HL-60 (cell line): Measurements from ENCODE around the gene SLC9A3.

ENCODE experiments used
- DNase-seq, 2 experiments: peaks; one replicate each; pipeline ENCODE4 v3.0.0-alpha.2; 2010 to 2020; ENCODE audit warnings: low read depth in 1 of 2, low spot score in 1 of 2
- H3K27ac ChIP-seq: fragments of 250-450 bp; sonication (Bioruptor Pico); replicated peaks from 2 replicates; pipeline ENCODE4 v1.5.1; 2020; ENCODE audit warnings: mild to moderate bottlenecking, moderate library complexity
- H3K27me3 ChIP-seq: fragments of 250-450 bp; sonication (Bioruptor Pico); 2 replicates; pipeline ENCODE4 v1.5.1; 2021; ENCODE audit warnings: mild to moderate bottlenecking, moderate library complexity; ENCODE audit not compliant: insufficient read depth, poor library complexity, severe bottlenecking
- H3K4me3 ChIP-seq: replicated peaks from 2 replicates; pipeline ENCODE4 v1.5.1; 2011; ENCODE audit warnings: mild to moderate bottlenecking, control low read depth, low read length; ENCODE audit not compliant: insufficient read depth
- CTCF ChIP-seq: IDR thresholded peaks from one replicate; pipeline ENCODE4 v1.5.1; 2011; ENCODE audit warnings: low read length, control low read depth, inconsistent platforms; ENCODE audit not compliant: insufficient read depth
- GABPA ChIP-seq: IDR thresholded peaks from 2 replicates; pipeline ENCODE4 v1.6.1; 2012; ENCODE audit warnings: low read depth
- POLR2AphosphoS5 ChIP-seq: IDR thresholded peaks from 2 replicates; pipeline ENCODE4 v1.6.1; 2012; ENCODE audit warnings: low read depth
- REST ChIP-seq: IDR thresholded peaks from 2 replicates; pipeline ENCODE4 v1.6.1; 2012; ENCODE audit warnings: low read depth; ENCODE audit not compliant: insufficient replicate concordance
- SPI1 ChIP-seq: IDR thresholded peaks from 2 replicates; pipeline ENCODE4 v1.6.1; 2012; ENCODE audit warnings: low read depth, mild to moderate bottlenecking, borderline replicate concordance

Gene SLC9A3

DNA sequence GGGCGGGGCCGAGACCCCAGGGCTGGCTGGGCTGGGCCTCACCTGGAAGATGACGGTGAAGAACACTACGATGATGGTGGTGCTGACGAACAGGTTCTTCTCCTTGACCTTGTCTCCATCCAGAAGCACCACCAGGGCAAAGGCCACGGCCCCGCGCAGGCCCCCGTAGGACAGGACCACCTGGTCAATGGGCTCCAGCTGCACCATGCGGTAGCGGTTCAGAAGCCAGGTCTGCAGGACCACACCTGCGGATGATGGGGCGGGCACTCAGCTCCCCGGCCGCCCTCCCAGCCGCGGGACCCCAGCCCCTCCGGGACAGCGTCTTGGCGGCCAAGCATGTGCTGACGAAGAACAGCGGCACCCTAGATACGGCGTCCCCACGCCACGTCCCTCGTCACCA lies 41.7 kb downstream of the SLC9A3 start:
- Histone ChIP-seq H3K27me3 (peaks cover 47% of the 10 kb centered on the region), H3K27ac (no peak overlapping the region), H3K4me3 (no peak overlapping the region)
- TF ChIP-seq REST (no peak), POLR2AphosphoS5 (no peak), SPI1 (no peak), GABPA (no peak), CTCF (no peak)
- DNase-seq = no peak

DNA sequence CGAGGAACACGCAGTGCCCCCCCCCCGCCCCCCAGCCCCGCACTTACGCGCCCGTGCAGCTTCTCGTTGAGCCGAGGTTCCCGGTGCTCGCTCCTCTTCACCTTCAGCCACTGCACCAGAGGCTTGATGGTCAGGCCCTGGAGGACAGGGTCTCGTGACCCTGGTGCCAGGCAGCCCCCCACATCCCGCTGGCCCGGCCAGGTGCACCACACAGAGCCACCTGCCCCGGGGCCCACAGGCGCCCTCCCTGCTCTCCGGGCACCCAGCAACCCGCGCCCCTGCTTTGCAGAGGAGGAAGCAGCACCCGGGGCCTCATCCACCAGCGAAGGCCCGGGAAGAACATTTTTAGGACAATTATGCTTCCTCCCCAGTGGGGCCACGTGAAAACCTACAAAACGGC lies 42.2 kb downstream of the SLC9A3 start:
- Histone ChIP-seq H3K4me3 (no peak overlapping the region), H3K27me3 (peaks cover 52% of the 10 kb centered on the region), H3K27ac (no peak overlapping the region)
- no peak for TF ChIP-seq CTCF
- TF ChIP-seq GABPA = no peak
- no peak for DNase-seq

- H3K27me3 ChIP-seq = peaks cover 59% of the 10 kb centered on the region
- H3K4me3 ChIP-seq = no peak overlapping the region
- H3K27ac ChIP-seq = no peak overlapping the region
- TF ChIP-seq CTCF = no peak
- no peak for TF ChIP-seq POLR2AphosphoS5
- TF ChIP-seq REST = no peak
- no peak for TF ChIP-seq GABPA
- TF ChIP-seq SPI1 = no peak
- DNase-seq = no peak
Observed at GRCh38 chr5:481347-481746, 42.9 kb downstream of the SLC9A3 start.

- no peak for DNase-seq
- H3K27ac ChIP-seq = no peak overlapping the region
- peaks cover 66% of the 10 kb centered on the region for H3K27me3 ChIP-seq
- TF ChIP-seq SPI1 (no peak), CTCF (no peak), POLR2AphosphoS5 (no peak), GABPA (no peak), REST (no peak)
- no peak overlapping the region for H3K4me3 ChIP-seq
Observed at GRCh38 chr5:479566-480319, 44.5 kb downstream of the SLC9A3 start.
